WTC11 (cell line): ENCODE results near the gene NSFL1C. TPM values are rescaled to one million over a fixed set of nuclear protein-coding genes. Genes with fewer than 3 reads are reported as not detected.

Experiments
- ATAC-seq: fragments of 200-7000 bp; cut with Tn5 transposase; 2 replicates; pipeline ENCODE4 v1.10.0; 2021; ENCODE audit warnings: mild to moderate bottlenecking, moderate library complexity
- CTCF ChIA-PET: fragments of 300-600 bp; sonication (Branson Sonifier 250); formaldehyde crosslinking; loops from one replicate; lab custom pipeline; 2021; ENCODE audit warnings: antibody characterized with exemption; lab: Charles Lee
- POLR2A ChIA-PET: fragments of 350-600 bp; sonication (Branson Sonifier 250); formaldehyde crosslinking; loops from one replicate; lab custom pipeline; 2021; ENCODE audit warnings: antibody characterized with exemption; lab: Charles Lee
- DNase-seq: peaks from one replicate; pipeline ENCODE4 v3.0.0; 2021; ENCODE audit warnings: low spot score
- H3K27ac Mint-ChIP-seq: 2 replicates; pipeline ENCODE4 v1.8.0; 2021; ENCODE audit warnings: mixed read lengths
- H3K27me3 Mint-ChIP-seq: 2 replicates; pipeline ENCODE4 v1.8.0; 2021; ENCODE audit warnings: low read depth, mild to moderate bottlenecking, moderate library complexity, mixed read lengths
- H3K36me3 Mint-ChIP-seq: 2 replicates; pipeline ENCODE4 v1.8.0; 2021; ENCODE audit warnings: mixed read lengths
- H3K4me1 Mint-ChIP-seq: 2 replicates; pipeline ENCODE4 v1.8.0; 2022; ENCODE audit warnings: mixed read lengths
- H3K4me3 Mint-ChIP-seq: 2 replicates; pipeline ENCODE4 v1.8.0; 2021; ENCODE audit warnings: mild to moderate bottlenecking, moderate library complexity, mixed read lengths
- H3K9me3 Mint-ChIP-seq: 2 replicates; pipeline ENCODE4 v1.8.0; 2021; ENCODE audit warnings: mixed read lengths
- AR ChIP-seq: fragments of 250-450 bp; sonication (Bioruptor Pico); IDR thresholded peaks from 2 replicates; pipeline ENCODE4 v1.9.0; 2021; ENCODE audit warnings: mild to moderate bottlenecking
- ETV6 ChIP-seq: sonication (generic); formaldehyde crosslinking; IDR thresholded peaks from 2 replicates; pipeline ENCODE4 v1.8.1; 2022; ENCODE audit warnings: mild to moderate bottlenecking, missing genetic modification reagents
- FOXJ3 ChIP-seq: sonication (generic); formaldehyde crosslinking; IDR thresholded peaks from 2 replicates; pipeline ENCODE4 v1.9.0; 2021; ENCODE audit warnings: missing genetic modification reagents, mild to moderate bottlenecking, borderline replicate concordance
- HMGA2 ChIP-seq: fragments of 250-450 bp; sonication (Bioruptor Pico); IDR thresholded peaks from 2 replicates; pipeline ENCODE4 v1.4.0; 2021; ENCODE audit warnings: mild to moderate bottlenecking, moderate library complexity
- HMGXB4 ChIP-seq: sonication (generic); formaldehyde crosslinking; IDR thresholded peaks from 2 replicates; pipeline ENCODE4 v1.8.1; 2023; ENCODE audit warnings: mild to moderate bottlenecking, moderate library complexity, missing genetic modification reagents
- PRDM15 ChIP-seq: sonication (generic); formaldehyde crosslinking; IDR thresholded peaks from 2 replicates; pipeline ENCODE4 v1.8.0; 2022; ENCODE audit warnings: missing genetic modification reagents
- ZNF121 ChIP-seq: sonication (generic); formaldehyde crosslinking; IDR thresholded peaks from 2 replicates; pipeline ENCODE4 v1.8.0; 2023; ENCODE audit warnings: missing genetic modification reagents
- ZNF138 ChIP-seq: sonication (generic); formaldehyde crosslinking; conservative IDR thresholded peaks from 2 replicates; pipeline ENCODE4 v1.8.1; 2022; ENCODE audit warnings: mild to moderate bottlenecking, moderate library complexity, missing genetic modification reagents
- ZNF423 ChIP-seq: fragments of 250-450 bp; sonication (Bioruptor Pico); IDR thresholded peaks from 2 replicates; pipeline ENCODE4 v2.1.2; 2022; ENCODE audit warnings: mild to moderate bottlenecking, moderate library complexity
- ZNF532 ChIP-seq: fragments of 250-450 bp; sonication (Bioruptor Pico); IDR thresholded peaks from 2 replicates; pipeline ENCODE4 v1.9.0; 2021; ENCODE audit warnings: mild to moderate bottlenecking, borderline replicate concordance
- ZSCAN18 ChIP-seq: fragments of 250-450 bp; sonication (Bioruptor Pico); IDR thresholded peaks from 2 replicates; pipeline ENCODE4 v2.1.2; 2022; ENCODE audit warnings: mild to moderate bottlenecking, moderate library complexity
- total RNA-seq: library from RNA; stranded (reverse); gene quantifications from 3 replicates; pipeline ENCODE4 v1.2.3, GENCODE V29; 2021

The NSFL1C gene
- total RNA-seq, 1 experiment from 2014 or later: 85.5 TPM

- H3K9me3 Mint-ChIP-seq: peaks cover 32% of the 10 kb centered on the region
- ChIA-PET CTCF (interaction anchor here (1.6 kb wide), 1 partner anchor 9 kb away, joined by 4 read pairs; no protein-coding TSS in a partner anchor), POLR2A (interaction anchor here (0.9 kb wide), 1 partner anchor 677 kb away, joined by 3 read pairs; no protein-coding TSS in a partner anchor)
Measured at GRCh38 chr20:1414982-1415381, 51.7 kb downstream of the NSFL1C start.

GRCh38 chr20:1405801-1406200, 60.8 kb downstream of the NSFL1C start:
- ATAC-seq: no peak
- POLR2A ChIA-PET: no interaction called here
- no peak for DNase-seq
- H3K9me3 Mint-ChIP-seq: peaks cover 26% of the 10 kb centered on the region
- CTCF ChIA-PET: no interaction called here
- no peaks in the 10 kb centered on the region for H3K4me1 Mint-ChIP-seq
- no peak overlapping the region for H3K27ac Mint-ChIP-seq
- H3K4me3 Mint-ChIP-seq: no peak overlapping the region
- H3K36me3 Mint-ChIP-seq: no peaks in the 10 kb centered on the region
- TF ChIP-seq FOXJ3 (no peak), HMGA2 (CRISPR knock-in tag) (no peak), ZNF138 (CRISPR knock-in tag) (no peak), AR (CRISPR knock-in tag) (no peak), HMGXB4 (CRISPR knock-in tag) (no peak), ZNF121 (CRISPR knock-in tag) (no peak), ETV6 (CRISPR knock-in tag) (no peak), ZSCAN18 (CRISPR knock-in tag) (no peak), ZNF423 (CRISPR knock-in tag) (no peak), ZNF532 (no peak)
- H3K27me3 Mint-ChIP-seq: peaks cover 33% of the 10 kb centered on the region

More at GRCh38 chr20:1414982-1415381, 51.7 kb downstream of the NSFL1C start:
- DNase-seq (no peak), ATAC-seq (no peak)
- Mint-ChIP-seq H3K4me3 (no peak overlapping the region), H3K36me3 (peaks cover 13% of the 10 kb centered on the region), H3K4me1 (peaks cover 11% of the 10 kb centered on the region; the same call in 1 of the 2 replicates), H3K27me3 (peaks cover 14% of the 10 kb centered on the region; the same call in 1 of the 2 replicates), H3K27ac (no peak overlapping the region)
- TF ChIP-seq PRDM15 (CRISPR knock-in tag): no peak
